Aorta (tissue), 5 donors: Measurements from ENCODE around the gene P2RY2. TPM values are rescaled to one million over a fixed set of nuclear protein-coding genes. Genes with fewer than 3 reads are reported as not detected.
"Not testable (repeated sequence)": the region's sequence is repeated elsewhere in the genome, so short reads cannot be mapped to it uniquely, and the experiment has no call there.

Experiments
- ATAC-seq: fragments of 200-7000 bp; cut with Tn5 transposase; one replicate; pipeline ENCODE4 v1.9.1; 2022; ENCODE audit warnings: moderate library complexity; ENCODE audit not compliant: low FRiP score
- DNase-seq, 2 donors: peaks; one replicate each; pipeline ENCODE4 v3.0.0-alpha.2; 2020
- H3K27ac ChIP-seq, 2 donors: one replicate each; pipeline ENCODE4 v1.5.1; 2013; ENCODE audit warnings: low read length in 2 of 2, mild to moderate bottlenecking in 2 of 2, moderate library complexity in 2 of 2, control low read depth in 1 of 2, inconsistent platforms in 1 of 2, low read depth in 1 of 2
- H3K27me3 ChIP-seq, 2 donors: one replicate each; pipeline ENCODE4 v1.6.1; 2013; ENCODE audit warnings: control low read depth in 1 of 2, low read length in 1 of 2, mild to moderate bottlenecking in 1 of 2, moderate library complexity in 1 of 2; ENCODE audit not compliant: insufficient read depth in 2 of 2, control insufficient read depth in 1 of 2
- H3K36me3 ChIP-seq, 2 donors: one replicate each; pipeline ENCODE4 v1.6.1; 2013; ENCODE audit warnings: control low read depth in 1 of 2, low read length in 1 of 2, mild to moderate bottlenecking in 1 of 2; ENCODE audit not compliant: insufficient read depth in 2 of 2, control insufficient read depth in 1 of 2
- H3K4me1 ChIP-seq, 2 donors: one replicate each; pipeline ENCODE4 v1.6.1; 2013; ENCODE audit warnings: low read length in 2 of 2, control low read depth in 1 of 2, mild to moderate bottlenecking in 1 of 2, moderate library complexity in 1 of 2; ENCODE audit not compliant: insufficient read depth in 2 of 2, control insufficient read depth in 1 of 2
- H3K4me3 ChIP-seq, 2 donors: one replicate each; pipeline ENCODE4 v1.5.1; 2013; ENCODE audit warnings: low read length in 2 of 2, control low read depth in 1 of 2, mild to moderate bottlenecking in 1 of 2
- H3K9me3 ChIP-seq: one replicate; pipeline ENCODE4 v1.6.1; 2013; ENCODE audit warnings: mild to moderate bottlenecking, low read length; ENCODE audit not compliant: control insufficient read depth
- WGBS, 2 donors: extraction: QIAGEN DNeasy Blood & Tissue Kit; methylation state at CpG; one replicate each; pipeline ENCODE4 v1.1.7; 2013; 5-methylcytosine and 5-hydroxymethylcytosine counted together
- intact Hi-C, 2 donors: fragments of 100-400 bp; cut with DNase I; formaldehyde crosslinking; loops; one replicate each; pipeline versions ENCODE4 v1.14.2 to v1.15.0; 2022
- polyA plus RNA-seq, 2 donors: library from polyadenylated mRNA; stranded (reverse); fragments of 200-250 nt; gene quantifications; one replicate each; pipeline ENCODE4 v1.2.3, GENCODE V29; 2013
- total RNA-seq, 2 donors: library from RNA; stranded (reverse); fragmentation: NEBNext Ultra II Directional; extraction: Animal tissue kit (Norgen Biotek cat#: 25700); gene quantifications; one replicate each; pipeline ENCODE4 v1.2.1, GENCODE V29; 2021
- donor health status: healthy with polysubstance abuse.
- donor health status: Bipolar disorder and iron deficiency.
- donor health status: DM: no; HTN: no; CAD: no.
- donor health status: DM: no; HTN: no; CAD: no.
- donor health status: DM: yes; HTN: yes; CAD: no.

The P2RY2 gene
- total and polyA plus RNA-seq, 4 donors: 0.50 to 3.9 (median 1.7) TPM

DNA sequence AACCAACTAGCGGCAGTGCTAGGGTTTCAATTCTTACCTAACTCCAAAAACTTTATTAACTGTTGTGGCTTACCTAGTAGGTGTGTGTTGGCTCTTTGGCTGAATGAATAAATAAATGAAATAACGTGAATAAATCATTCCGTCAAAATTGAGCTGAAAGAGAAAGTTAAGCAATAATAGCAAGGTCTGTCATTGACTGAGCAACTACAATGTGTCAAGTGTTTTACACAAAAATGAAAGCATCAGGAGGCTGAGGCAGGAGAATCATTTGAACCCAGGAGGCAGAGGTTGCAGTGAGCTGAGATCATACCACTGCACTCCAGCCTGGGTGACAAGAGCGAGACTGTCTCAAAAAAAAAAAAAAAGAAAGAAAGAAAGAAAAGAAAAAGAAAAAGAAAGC, 56.1 kb downstream of the P2RY2 start:
- H3K27me3 ChIP-seq, ATAC-seq, H3K4me3 ChIP-seq, H3K4me1 ChIP-seq, H3K27ac ChIP-seq, DNase-seq, intact Hi-C loops, H3K9me3 ChIP-seq, H3K36me3 ChIP-seq: not testable (repeated sequence)
- 92 to 93% methylated on average over 4 of the region's 4 CpGs for WGBS, 2 donors

DNA sequence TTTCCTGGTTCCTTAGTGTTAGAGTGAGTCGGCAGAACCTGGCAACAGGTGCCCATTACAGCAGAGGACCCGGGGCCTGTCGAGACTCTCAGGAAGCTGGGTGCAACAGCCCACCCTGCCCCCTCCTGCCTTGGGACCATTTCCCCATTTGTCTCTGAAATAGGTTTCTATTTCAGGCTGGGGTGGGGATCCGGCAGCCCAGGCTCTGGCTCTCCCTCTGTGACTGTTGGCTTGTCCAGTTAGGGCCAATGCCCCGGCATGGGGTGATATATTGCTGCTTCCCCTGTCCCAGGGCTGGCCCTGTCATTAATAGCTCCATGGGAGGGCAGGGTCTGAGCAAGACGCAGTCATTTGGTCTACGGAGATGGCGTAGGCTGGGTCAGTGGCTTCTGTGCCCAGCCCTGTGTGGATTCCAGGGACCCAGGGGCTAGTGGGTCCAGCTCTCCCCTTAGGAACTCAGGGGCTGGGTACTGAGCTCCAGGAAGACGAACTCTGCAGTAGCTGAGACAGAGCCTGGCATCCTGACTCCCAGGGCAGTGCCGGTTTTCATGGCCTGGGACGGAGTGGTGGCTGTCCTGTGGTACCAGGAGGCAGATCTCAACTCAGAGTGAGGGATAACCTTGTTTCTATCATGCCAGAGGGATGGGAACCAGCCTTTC, 56.8 kb downstream of the P2RY2 start:
- H3K27ac ChIP-seq: no peak overlapping the region
- no peak overlapping the region for H3K4me3 ChIP-seq
- ATAC-seq: no peak
- 74 to 86% methylated on average over 11 of the region's 11 CpGs for WGBS, 2 donors
- peak; percentile 42 to 67 for DNase-seq
- no peaks in the 10 kb centered on the region for H3K27me3 ChIP-seq
- no peaks in the 10 kb centered on the region for H3K36me3 ChIP-seq
- no peaks in the 10 kb centered on the region for H3K4me1 ChIP-seq
- no peaks in the 10 kb centered on the region for H3K9me3 ChIP-seq
- intact Hi-C loops: no loop called here

DNA sequence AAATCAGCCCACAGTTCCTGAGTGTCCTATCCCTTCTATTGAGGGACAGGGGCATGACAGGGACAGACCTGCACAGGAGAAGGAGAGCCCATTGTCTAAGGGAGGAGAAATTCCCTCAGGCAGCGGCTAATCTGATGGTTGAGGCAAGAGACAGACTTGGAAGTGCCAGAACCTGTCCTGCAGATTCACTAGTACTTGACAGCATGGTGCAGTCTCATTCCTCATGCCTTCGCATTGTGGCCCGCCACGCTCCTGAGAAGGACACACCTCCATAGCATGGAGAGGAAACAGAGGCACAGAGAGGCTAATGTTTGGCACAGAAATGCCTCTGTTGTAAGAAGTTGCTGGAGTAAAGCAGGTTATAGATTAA, 57.3 kb downstream of the P2RY2 start:
- Histone ChIP-seq H3K36me3 (no peaks in the 10 kb centered on the region), H3K4me3 (no peak overlapping the region), H3K27ac (no peak overlapping the region), H3K27me3 (no peaks in the 10 kb centered on the region), H3K9me3 (no peaks in the 10 kb centered on the region), H3K4me1 (no peaks in the 10 kb centered on the region)
- intact Hi-C loops: no loop called here
- ATAC-seq (no peak), DNase-seq (peak in 1 of 2 donors; percentile 51)
- WGBS, 2 donors: 96 to 99% methylated on average over 4 of the region's 4 CpGs

DNA sequence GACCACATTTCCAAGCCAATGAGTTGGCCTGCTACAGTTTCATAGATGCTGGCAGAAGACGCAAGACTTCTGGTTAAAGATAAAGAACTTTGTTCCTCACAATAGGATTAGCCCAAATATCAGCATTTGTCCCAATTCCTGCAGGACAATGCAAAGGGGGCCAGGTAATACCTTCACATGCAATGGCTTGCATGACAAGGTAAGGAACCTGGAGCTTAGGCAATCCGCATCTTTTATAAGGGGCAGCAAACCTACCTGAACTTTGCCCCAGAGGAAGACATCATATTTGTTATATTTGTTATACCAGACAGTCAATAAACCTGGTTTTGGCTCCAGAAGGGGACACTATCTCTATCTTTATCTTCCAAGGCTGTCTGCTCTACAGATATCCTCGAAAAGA, 59.4 kb downstream of the P2RY2 start:
- DNase-seq (no peak), ATAC-seq (no peak)
- Histone ChIP-seq H3K4me3 (no peak overlapping the region), H3K9me3 (no peaks in the 10 kb centered on the region), H3K27me3 (no peaks in the 10 kb centered on the region), H3K4me1 (no peaks in the 10 kb centered on the region), H3K36me3 (no peaks in the 10 kb centered on the region), H3K27ac (no peak overlapping the region)
- WGBS, 2 donors: 95 to 96% methylated on average over 3 of the region's 3 CpGs
- intact Hi-C loops: no loop called here

DNA sequence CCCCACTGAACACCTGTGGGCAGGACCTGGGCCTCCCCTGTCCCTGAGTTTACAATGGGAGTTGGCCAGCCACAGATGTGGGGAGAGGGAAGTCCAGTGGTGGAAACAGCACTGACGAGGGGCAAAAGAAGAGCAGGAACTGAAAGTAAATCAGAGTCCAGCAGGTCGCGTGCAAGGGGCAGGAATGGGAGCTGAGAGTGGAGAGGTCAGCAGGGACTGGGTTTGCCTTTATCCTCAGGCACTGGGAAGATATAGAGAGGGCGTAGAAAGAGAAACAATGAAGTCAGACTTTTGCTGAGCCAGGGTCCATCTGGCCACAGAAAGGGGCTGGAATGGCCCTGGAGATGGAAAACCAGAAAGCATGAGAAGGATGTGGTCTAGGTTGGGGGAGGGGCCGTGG, 62.5 kb downstream of the P2RY2 start:
- peak; percentile 61 to 84 for DNase-seq
- Histone ChIP-seq H3K4me1 (no peaks in the 10 kb centered on the region), H3K4me3 (no peak overlapping the region), H3K27me3 (no peaks in the 10 kb centered on the region), H3K27ac (no peak overlapping the region), H3K36me3 (no peaks in the 10 kb centered on the region), H3K9me3 (no peaks in the 10 kb centered on the region)
- intact Hi-C loops: no loop called here
- peak; percentile 11 for ATAC-seq
- 76 to 86% methylated on average over 5 of the region's 5 CpGs for WGBS, 2 donors

DNA sequence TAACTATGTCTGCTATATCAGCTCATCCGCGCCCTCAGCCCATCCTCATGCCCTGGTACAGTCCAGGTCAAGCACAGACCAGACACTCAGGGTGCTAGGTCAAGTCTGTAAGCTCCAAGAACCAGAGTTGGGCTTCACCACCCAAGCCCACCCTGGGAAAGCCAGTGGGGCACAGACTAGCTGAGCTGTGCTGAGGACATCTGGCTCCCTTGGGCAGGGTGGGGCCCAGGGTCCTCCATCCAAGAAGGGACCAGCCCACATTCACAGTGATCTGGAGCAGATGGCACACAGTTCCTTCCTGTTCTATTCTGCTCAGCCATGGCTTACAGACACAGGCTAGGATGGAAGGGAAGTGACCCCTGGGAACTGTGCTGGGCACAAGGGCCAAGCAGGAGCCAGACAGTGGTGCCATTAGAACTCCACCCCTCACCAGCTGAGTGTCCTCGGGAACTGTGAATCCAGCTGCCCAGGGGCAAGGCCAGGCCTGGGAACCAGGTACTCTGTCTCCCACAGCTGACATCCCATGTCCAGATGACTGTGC, 63.2 kb downstream of the P2RY2 start:
- H3K9me3 ChIP-seq: no peaks in the 10 kb centered on the region
- no peaks in the 10 kb centered on the region for H3K36me3 ChIP-seq
- peak; percentile 30 for ATAC-seq
- H3K4me3 ChIP-seq: no peak overlapping the region
- no peaks in the 10 kb centered on the region for H3K4me1 ChIP-seq
- intact Hi-C loops: no loop called here
- H3K27me3 ChIP-seq: no peaks in the 10 kb centered on the region
- H3K27ac ChIP-seq: no peak overlapping the region
- peak; percentile 66 to 74 for DNase-seq
- 92 to 93% methylated on average over 3 of the region's 3 CpGs for WGBS, 2 donors

DNA sequence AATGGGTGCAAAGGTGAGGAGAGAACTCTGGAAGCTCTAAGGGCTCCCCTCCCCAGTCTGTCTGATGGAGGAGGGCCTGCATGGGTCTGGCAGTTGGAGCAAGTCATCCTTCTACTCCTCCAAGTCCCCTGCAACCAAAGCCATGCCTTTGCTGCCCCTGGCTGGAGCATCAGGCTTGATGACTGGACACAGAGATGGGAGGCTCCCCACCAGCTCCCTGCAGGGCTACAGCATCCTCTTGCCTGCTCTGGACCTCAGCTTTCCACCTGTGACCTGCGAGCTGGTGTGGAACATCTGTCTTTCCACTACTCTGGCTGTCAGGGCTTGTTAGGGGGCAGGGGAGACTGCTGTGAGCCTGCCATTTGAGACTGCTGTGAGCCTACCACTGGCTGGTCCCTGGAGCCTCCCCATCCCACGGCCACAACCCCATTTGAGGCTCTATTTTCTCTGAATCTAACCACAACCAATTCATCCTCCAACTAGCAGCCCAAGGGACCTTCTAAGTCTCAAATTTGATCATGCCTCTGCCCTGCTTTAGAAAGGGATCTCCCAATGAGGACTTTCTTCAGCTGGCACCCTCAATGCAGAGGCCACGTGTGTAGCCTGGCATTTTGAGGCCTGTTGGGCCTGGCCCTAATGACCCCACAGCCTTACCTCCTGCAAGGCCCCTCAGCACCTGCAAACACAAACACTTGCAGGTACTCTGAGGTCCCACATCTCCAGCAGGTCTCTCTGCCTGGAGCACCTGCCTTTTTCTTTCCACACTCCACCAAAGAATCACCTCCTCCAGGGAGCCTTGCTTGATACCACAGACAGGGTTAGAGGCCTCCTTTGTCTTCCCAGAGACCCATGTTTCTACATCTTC, 63.9 kb downstream of the P2RY2 start:
- intact Hi-C loops: no loop called here
- no peak overlapping the region for H3K27ac ChIP-seq
- peak; percentile 36 to 43 for DNase-seq

DNA sequence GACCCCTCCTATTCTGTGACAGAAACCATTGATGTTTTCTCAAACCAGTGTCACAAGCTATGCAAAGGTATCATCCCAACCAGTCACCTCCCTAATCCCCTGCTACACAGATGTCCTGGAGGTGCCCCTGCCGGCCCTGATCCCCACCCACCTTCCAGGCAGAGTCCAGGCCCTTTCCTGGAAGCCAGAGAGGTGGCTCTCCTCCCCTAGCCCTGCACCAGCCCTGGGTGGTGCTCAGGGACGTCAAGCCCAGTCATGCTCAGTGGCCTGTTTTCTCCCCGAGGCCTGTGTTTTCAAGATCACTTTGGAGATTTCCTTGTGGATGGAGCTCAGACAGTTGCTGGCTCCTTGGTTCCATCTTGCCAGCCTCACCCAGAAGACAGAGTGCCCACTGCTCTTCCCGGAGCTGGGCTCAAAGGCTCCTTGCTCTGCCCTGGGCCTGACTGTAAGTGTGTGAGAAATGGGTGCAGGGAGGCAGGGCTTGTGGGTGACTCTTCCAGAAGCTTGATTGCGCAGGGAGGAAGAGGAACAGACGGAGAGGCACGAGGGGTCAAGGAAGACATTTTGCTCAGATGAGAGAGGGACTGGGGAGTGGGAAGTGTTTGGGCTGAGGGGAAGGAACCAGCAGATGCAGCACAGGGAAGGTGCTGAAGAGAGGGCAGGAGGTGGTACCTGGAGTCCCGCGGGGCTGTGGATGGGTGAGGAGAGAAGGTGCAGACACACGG, 65.4 kb downstream of the P2RY2 start:
- Histone ChIP-seq H3K36me3 (no peaks in the 10 kb centered on the region), H3K4me1 (no peaks in the 10 kb centered on the region), H3K9me3 (no peaks in the 10 kb centered on the region), H3K27ac (no peak overlapping the region), H3K4me3 (no peak overlapping the region), H3K27me3 (no peaks in the 10 kb centered on the region)
- ATAC-seq: no peak
- WGBS, 2 donors: 82 to 84% methylated on average over 10 of the region's 10 CpGs
- intact Hi-C loops: no loop called here
- DNase-seq: peak in 1 of 2 donors; percentile 65

More for the DNA sequence above, 63.9 kb downstream of the P2RY2 start:
- no peak for ATAC-seq
- no peaks in the 10 kb centered on the region for H3K9me3 ChIP-seq
- 90 to 94% methylated on average over 3 of the region's 3 CpGs for WGBS, 2 donors
- H3K4me1 ChIP-seq: no peaks in the 10 kb centered on the region
- H3K27me3 ChIP-seq: no peaks in the 10 kb centered on the region
- no peaks in the 10 kb centered on the region for H3K36me3 ChIP-seq
- no peak overlapping the region for H3K4me3 ChIP-seq
